Measurements from ENCODE around the gene CNNM3. TPM values are rescaled to one million over a fixed set of nuclear protein-coding genes. Genes with fewer than 3 reads are reported as not detected.

CNNM3 gene
- total RNA-seq, 4 donors from 2014 or later: 21.8 to 27.8 (median 22.9) TPM

GRCh38 chr2:96866586-96866985, 50.5 kb downstream of the CNNM3 start:
- WGBS, 2 donors: 43 to 46% methylated on average over 7 to 8 of the region's 8 CpGs
- TF ChIP-seq, protein P1, sequence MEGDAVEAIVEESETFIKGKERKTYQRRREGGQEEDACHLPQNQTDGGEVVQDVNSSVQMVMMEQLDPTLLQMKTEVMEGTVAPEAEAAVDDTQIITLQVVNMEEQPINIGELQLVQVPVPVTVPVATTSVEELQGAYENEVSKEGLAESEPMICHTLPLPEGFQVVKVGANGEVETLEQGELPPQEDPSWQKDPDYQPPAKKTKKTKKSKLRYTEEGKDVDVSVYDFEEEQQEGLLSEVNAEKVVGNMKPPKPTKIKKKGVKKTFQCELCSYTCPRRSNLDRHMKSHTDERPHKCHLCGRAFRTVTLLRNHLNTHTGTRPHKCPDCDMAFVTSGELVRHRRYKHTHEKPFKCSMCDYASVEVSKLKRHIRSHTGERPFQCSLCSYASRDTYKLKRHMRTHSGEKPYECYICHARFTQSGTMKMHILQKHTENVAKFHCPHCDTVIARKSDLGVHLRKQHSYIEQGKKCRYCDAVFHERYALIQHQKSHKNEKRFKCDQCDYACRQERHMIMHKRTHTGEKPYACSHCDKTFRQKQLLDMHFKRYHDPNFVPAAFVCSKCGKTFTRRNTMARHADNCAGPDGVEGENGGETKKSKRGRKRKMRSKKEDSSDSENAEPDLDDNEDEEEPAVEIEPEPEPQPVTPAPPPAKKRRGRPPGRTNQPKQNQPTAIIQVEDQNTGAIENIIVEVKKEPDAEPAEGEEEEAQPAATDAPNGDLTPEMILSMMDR (IDR thresholded peaks at IDR 0.05): no peak
- peak in 1 of 2 donors; percentile 3 for TF ChIP-seq EP300 (IDR thresholded peaks at IDR 0.05)
- DNase-seq (ENCODE audit: low spot score in 2 of 2): no peak
- no peaks in the 10 kb centered on the region for H3K27me3 ChIP-seq
- peaks cover 3 to 60% (median 15%) of the 10 kb centered on the region in 3 donors for H3K36me3 ChIP-seq
- H3K9me3 ChIP-seq: no peaks in the 10 kb centered on the region
- H3K4me1 ChIP-seq: peaks cover 0 to 72% (median 40%) of the 10 kb centered on the region in 4 donors
- H3K27ac ChIP-seq: peak overlapping the region; percentile 94 to 99 (median 98)
- H3K4me3 ChIP-seq: peak overlapping the region in 3 of 4 donors; percentile 64 to 92 (median 85)

DNA sequence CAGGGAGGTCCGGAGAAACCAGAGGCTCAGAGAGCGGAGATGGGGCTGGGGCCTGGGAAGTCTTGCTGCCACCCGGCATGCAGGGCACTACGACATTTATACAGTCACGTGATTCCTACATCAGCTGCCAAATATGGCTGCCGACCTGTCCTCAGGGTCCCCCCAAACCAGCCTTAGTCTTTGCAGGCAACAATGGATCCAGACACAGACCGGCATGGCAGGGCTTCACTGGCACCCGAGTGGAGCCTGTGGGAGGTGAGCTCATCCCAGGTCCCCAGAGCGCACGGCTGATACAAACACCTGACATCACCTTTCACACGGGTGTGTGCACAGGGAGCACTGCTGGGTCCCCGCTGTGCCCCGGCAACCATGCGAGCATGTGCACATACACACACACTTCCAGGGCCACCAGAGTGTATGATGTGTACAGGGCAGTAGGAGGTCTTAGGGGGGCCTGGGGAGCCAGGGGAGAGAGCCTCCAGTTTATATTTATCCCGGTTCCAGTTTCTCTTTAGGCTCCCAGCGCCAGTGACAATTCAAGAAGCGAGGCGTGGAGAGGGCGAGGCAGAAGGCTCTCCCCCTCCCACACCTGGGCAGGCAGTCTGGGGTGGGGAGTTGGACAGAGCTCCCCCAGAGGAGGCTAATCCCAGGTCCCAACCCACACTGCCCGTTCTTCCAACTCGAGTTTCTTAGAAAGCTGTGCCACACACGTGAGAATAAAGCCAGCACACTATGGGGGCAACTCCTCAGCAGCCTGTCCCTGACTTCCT, 51.1 kb downstream of the CNNM3 start:
- peaks cover 0 to 72% (median 38%) of the 10 kb centered on the region in 4 donors for H3K4me1 ChIP-seq
- peak overlapping the region; percentile 94 to 99 (median 98) for H3K27ac ChIP-seq
- peak in 1 of 2 donors; percentile 27 for TF ChIP-seq EP300 (IDR thresholded peaks at IDR 0.05)
- TF ChIP-seq, protein P1 (IDR thresholded peaks at IDR 0.05): no peak
- H3K36me3 ChIP-seq: peaks cover 3 to 54% (median 15%) of the 10 kb centered on the region in 3 donors
- H3K27me3 ChIP-seq: no peaks in the 10 kb centered on the region
- H3K9me3 ChIP-seq: no peaks in the 10 kb centered on the region
- DNase-seq (ENCODE audit: low spot score in 2 of 2): no peak
- peak overlapping the region; percentile 64 to 92 (median 88) for H3K4me3 ChIP-seq
- WGBS, 2 donors: 34 to 40% methylated on average over 19 to 20 of the region's 22 CpGs

DNA sequence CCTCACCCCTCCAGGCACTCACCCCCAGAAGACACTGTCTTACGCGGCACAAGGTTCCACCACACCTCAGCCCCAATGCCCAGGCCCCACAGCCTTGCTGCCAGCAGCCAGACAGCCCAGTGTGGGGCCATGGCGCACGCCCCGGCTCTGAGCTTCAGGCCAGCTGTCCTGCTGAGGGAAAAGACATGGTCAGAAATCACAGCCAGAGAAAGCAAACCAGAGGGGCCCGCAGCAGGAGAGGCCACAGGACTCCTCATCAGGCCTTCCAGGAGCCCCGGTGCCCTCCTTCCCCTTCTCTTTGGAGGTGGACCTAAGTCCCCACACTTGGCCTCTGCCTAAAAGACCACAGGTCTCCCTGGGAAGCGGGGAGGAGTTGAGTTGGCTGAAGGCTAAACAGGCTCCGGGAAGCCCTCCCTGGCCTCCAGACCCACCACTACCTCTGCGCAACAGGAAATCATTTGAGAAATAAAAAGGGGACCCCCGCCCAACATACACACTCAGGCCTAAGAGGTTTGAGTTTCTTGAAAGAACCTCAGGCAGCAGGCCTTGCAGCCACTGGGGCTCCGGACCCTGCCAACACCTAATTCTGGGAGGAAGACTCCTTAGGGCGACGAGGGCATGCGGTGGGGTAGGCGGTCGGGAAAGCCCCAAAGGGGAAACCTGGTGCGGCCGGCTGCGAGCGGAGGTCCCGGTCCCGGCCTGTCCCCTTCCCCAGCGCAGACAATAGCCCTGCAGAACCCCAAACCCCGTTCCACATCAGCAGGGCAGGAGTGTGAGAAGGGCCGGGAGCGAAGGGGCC, 51.9 kb downstream of the CNNM3 start:
- DNase-seq (ENCODE audit: low spot score in 2 of 2): no peak
- H3K9me3 ChIP-seq: no peaks in the 10 kb centered on the region
- H3K27ac ChIP-seq: peak overlapping the region; percentile 94 to 99 (median 98)
- 5 to 16% methylated on average over 12 to 27 of the region's 27 CpGs for WGBS, 2 donors
- H3K4me3 ChIP-seq: peak overlapping the region; percentile 64 to 92 (median 88)
- no peaks in the 10 kb centered on the region for H3K27me3 ChIP-seq
- H3K4me1 ChIP-seq: peaks cover 0 to 75% (median 37%) of the 10 kb centered on the region in 4 donors
- H3K36me3 ChIP-seq: peaks cover 3 to 47% (median 15%) of the 10 kb centered on the region in 3 donors
- TF ChIP-seq, protein P1 (IDR thresholded peaks at IDR 0.05): no peak
- TF ChIP-seq EP300 (IDR thresholded peaks at IDR 0.05): no peak
- no peak for TF ChIP-seq POLR2A (IDR thresholded peaks at IDR 0.05)

- no peaks in the 10 kb centered on the region for H3K9me3 ChIP-seq
- peaks cover 0 to 75% (median 44%) of the 10 kb centered on the region in 4 donors for H3K4me1 ChIP-seq
- peak overlapping the region; percentile 64 to 92 (median 88) for H3K4me3 ChIP-seq
- WGBS, 2 donors: 0% methylated on average over 24 to 35 of the region's 76 CpGs
- DNase-seq (ENCODE audit: low spot score in 2 of 2): peak; percentile 85 to 86
- H3K27ac ChIP-seq: peak overlapping the region; percentile 94 to 99 (median 98)
- peaks cover 3 to 40% (median 11%) of the 10 kb centered on the region in 3 donors for H3K36me3 ChIP-seq
- no peaks in the 10 kb centered on the region for H3K27me3 ChIP-seq
- TF ChIP-seq, protein P1 (IDR thresholded peaks at IDR 0.05): peak; percentile 52 to 79 (median 73)
- TF ChIP-seq POLR2A (IDR thresholded peaks at IDR 0.05) (peak; percentile 36 to 40), EP300 (IDR thresholded peaks at IDR 0.05) (peak in 1 of 2 donors; percentile 85)
Observed at GRCh38 chr2:96868555-96869280, 52.6 kb downstream of the CNNM3 start.
